Loucy (cell line): ENCODE data around the gene ZC4H2.
"Not testable (repeated sequence)": the region's sequence is repeated elsewhere in the genome, so short reads cannot be mapped to it uniquely, and the experiment has no call there.

Experiments
- H2AFZ ChIP-seq: fragments of 200-600 bp; sonication (generic); 2 replicates; pipeline ENCODE4 v1.6.0; 2016; ENCODE audit warnings: antibody characterized with exemption, mild to moderate bottlenecking, low read length, moderate library complexity
- H3F3A ChIP-seq: fragments of 200-600 bp; 2 replicates; pipeline ENCODE4 v1.6.0; 2016; ENCODE audit warnings: antibody characterized with exemption, low read depth, mild to moderate bottlenecking
- H3K27me3 ChIP-seq: fragments of 200-600 bp; sonication (generic); 2 replicates; pipeline ENCODE4 v1.6.1; 2014; ENCODE audit warnings: low read length, mild to moderate bottlenecking; ENCODE audit not compliant: insufficient read depth, poor library complexity, severe bottlenecking
- H3K36me3 ChIP-seq: fragments of 200-600 bp; sonication (generic); 2 replicates; pipeline ENCODE4 v1.6.1; 2016; ENCODE audit warnings: low read length; ENCODE audit not compliant: insufficient read depth
- H3K4me1 ChIP-seq: fragments of 200-600 bp; sonication (generic); 2 replicates; pipeline ENCODE4 v1.5.1; 2014; ENCODE audit warnings: low read length, mild to moderate bottlenecking; ENCODE audit not compliant: insufficient read depth, poor library complexity, severe bottlenecking
- H3K4me2 ChIP-seq: fragments of 200-600 bp; sonication (generic); 2 replicates; pipeline ENCODE4 v1.6.0; 2014; ENCODE audit warnings: antibody characterized with exemption, low read length, low read depth, mild to moderate bottlenecking; ENCODE audit not compliant: poor library complexity, severe bottlenecking
- H3K4me3 ChIP-seq: fragments of 200-600 bp; sonication (generic); 2 replicates; pipeline ENCODE4 v1.5.1; 2014; ENCODE audit warnings: low read length, mild to moderate bottlenecking, mixed read lengths; ENCODE audit not compliant: poor library complexity, severe bottlenecking
- H3K79me2 ChIP-seq: fragments of 200-600 bp; sonication (generic); 2 replicates; pipeline ENCODE4 v1.6.1; 2014; ENCODE audit warnings: low read length; ENCODE audit not compliant: insufficient read depth
- H3K9ac ChIP-seq: fragments of 200-600 bp; sonication (generic); 2 replicates; pipeline ENCODE4 v1.6.0; 2014; ENCODE audit warnings: mild to moderate bottlenecking, low read depth, low read length, moderate library complexity; ENCODE audit not compliant: poor library complexity, severe bottlenecking
- H3K9me2 ChIP-seq: fragments of 200-600 bp; sonication (generic); replicated peaks from 2 replicates; pipeline ENCODE4 v1.6.1; 2016; ENCODE audit warnings: low read depth, low read length, mixed read lengths
- H3K9me3 ChIP-seq: fragments of 200-600 bp; sonication (generic); 2 replicates; pipeline ENCODE4 v1.6.1; 2014; ENCODE audit warnings: mild to moderate bottlenecking, antibody characterized with exemption, low read length, low read depth; ENCODE audit not compliant: insufficient read depth
- H4K20me1 ChIP-seq: fragments of 200-600 bp; sonication (generic); 2 replicates; pipeline ENCODE4 v1.6.0; 2014; ENCODE audit warnings: antibody characterized with exemption, low read length, mild to moderate bottlenecking; ENCODE audit not compliant: insufficient read depth, poor library complexity, severe bottlenecking
- EZH2phosphoT487 ChIP-seq: fragments of 200-600 bp; IDR thresholded peaks from 2 replicates; pipeline ENCODE4 v1.6.1; 2018; ENCODE audit warnings: antibody characterized with exemption, mild to moderate bottlenecking, moderate library complexity, borderline replicate concordance
- TF ChIP-seq, protein P1 (sequence below): fragments of 200-600 bp; sonication (generic); conservative IDR thresholded peaks from 2 replicates; pipeline ENCODE4 v1.5.1; 2014; ENCODE audit warnings: mild to moderate bottlenecking, antibody characterized with exemption, low read length

Gene ZC4H2

GRCh38 chrX:64894454-64895038, 81.7 kb downstream of the ZC4H2 start:
- no peaks in the 10 kb centered on the region for H3K4me1 ChIP-seq
- no peak overlapping the region for H3K4me2 ChIP-seq
- H4K20me1 ChIP-seq = no peaks in the 10 kb centered on the region
- no peaks in the 10 kb centered on the region for H3K36me3 ChIP-seq
- TF ChIP-seq, protein P1, sequence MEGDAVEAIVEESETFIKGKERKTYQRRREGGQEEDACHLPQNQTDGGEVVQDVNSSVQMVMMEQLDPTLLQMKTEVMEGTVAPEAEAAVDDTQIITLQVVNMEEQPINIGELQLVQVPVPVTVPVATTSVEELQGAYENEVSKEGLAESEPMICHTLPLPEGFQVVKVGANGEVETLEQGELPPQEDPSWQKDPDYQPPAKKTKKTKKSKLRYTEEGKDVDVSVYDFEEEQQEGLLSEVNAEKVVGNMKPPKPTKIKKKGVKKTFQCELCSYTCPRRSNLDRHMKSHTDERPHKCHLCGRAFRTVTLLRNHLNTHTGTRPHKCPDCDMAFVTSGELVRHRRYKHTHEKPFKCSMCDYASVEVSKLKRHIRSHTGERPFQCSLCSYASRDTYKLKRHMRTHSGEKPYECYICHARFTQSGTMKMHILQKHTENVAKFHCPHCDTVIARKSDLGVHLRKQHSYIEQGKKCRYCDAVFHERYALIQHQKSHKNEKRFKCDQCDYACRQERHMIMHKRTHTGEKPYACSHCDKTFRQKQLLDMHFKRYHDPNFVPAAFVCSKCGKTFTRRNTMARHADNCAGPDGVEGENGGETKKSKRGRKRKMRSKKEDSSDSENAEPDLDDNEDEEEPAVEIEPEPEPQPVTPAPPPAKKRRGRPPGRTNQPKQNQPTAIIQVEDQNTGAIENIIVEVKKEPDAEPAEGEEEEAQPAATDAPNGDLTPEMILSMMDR = peak; percentile 97
- no peak for TF ChIP-seq EZH2phosphoT487
- H3K9ac ChIP-seq = no peak overlapping the region
- no peaks in the 10 kb centered on the region for H3K9me3 ChIP-seq
- H3K27me3 ChIP-seq = no peaks in the 10 kb centered on the region
- no peaks in the 10 kb centered on the region for H3K79me2 ChIP-seq
- no peak overlapping the region for H3K4me3 ChIP-seq
- H3K9me2 ChIP-seq = no peaks in the 10 kb centered on the region
- no peak overlapping the region for H2AFZ ChIP-seq
- H3F3A ChIP-seq = no peaks in the 10 kb centered on the region

GRCh38 chrX:64885850-64886249, 90.4 kb downstream of the ZC4H2 start:
- H3K4me2 ChIP-seq = no peak overlapping the region
- H3K36me3 ChIP-seq = no peaks in the 10 kb centered on the region
- no peak for TF ChIP-seq EZH2phosphoT487
- TF ChIP-seq, protein P1 = peak; percentile 54
- no peak overlapping the region for H3K9ac ChIP-seq
- H3K4me1 ChIP-seq = no peaks in the 10 kb centered on the region
- no peaks in the 10 kb centered on the region for H3K79me2 ChIP-seq
- H3K9me3 ChIP-seq = no peaks in the 10 kb centered on the region
- no peak overlapping the region for H2AFZ ChIP-seq
- no peaks in the 10 kb centered on the region for H3K27me3 ChIP-seq
- H3K9me2 ChIP-seq = no peaks in the 10 kb centered on the region
- no peaks in the 10 kb centered on the region for H4K20me1 ChIP-seq
- no peaks in the 10 kb centered on the region for H3F3A ChIP-seq
- H3K4me3 ChIP-seq = no peak overlapping the region

GRCh38 chrX:64878709-64879108, 97.5 kb downstream of the ZC4H2 start:
- not testable (repeated sequence) for H3K4me2 ChIP-seq, H3K9me3 ChIP-seq, H3K36me3 ChIP-seq, H3F3A ChIP-seq, H3K27me3 ChIP-seq, H2AFZ ChIP-seq, H3K4me1 ChIP-seq, H3K79me2 ChIP-seq, H4K20me1 ChIP-seq, H3K9ac ChIP-seq, H3K4me3 ChIP-seq, H3K9me2 ChIP-seq

GRCh38 chrX:64867217-64867616, 109.0 kb downstream of the ZC4H2 start:
- Histone ChIP-seq H3K4me1 (no peaks in the 10 kb centered on the region), H3F3A (no peaks in the 10 kb centered on the region), H3K36me3 (no peaks in the 10 kb centered on the region), H3K4me2 (no peak overlapping the region), H3K27me3 (no peaks in the 10 kb centered on the region), H3K79me2 (no peaks in the 10 kb centered on the region), H2AFZ (no peak overlapping the region), H3K9me2 (no peaks in the 10 kb centered on the region), H3K9me3 (no peaks in the 10 kb centered on the region; the same call in 1 of the 2 replicates), H4K20me1 (no peaks in the 10 kb centered on the region), H3K9ac (no peak overlapping the region), H3K4me3 (no peak overlapping the region)
- TF ChIP-seq, protein P1 = no peak
